ENCODE data around the gene KMT2B.
A peak's percentile ranks its signal among the peaks of the same experiment; 100 is the strongest.

The KMT2B gene

GRCh38 chr19:35740423-35741202 lies 22.8 kb downstream of the KMT2B start:
- peak; percentile 100 for DNase-seq (ENCODE audit: low spot score)

GRCh38 chr19:35741203-35741515 lies 23.4 kb downstream of the KMT2B start:
- no peak for DNase-seq (ENCODE audit: low spot score)

GRCh38 chr19:35742121-35742724 lies 24.4 kb downstream of the KMT2B start, which contains the start of gene IGFLR1:
TSS of gene IGFLR1 (minus strand) at chr19:35742452. CDS start at chr19:35741180, 1,272 bp downstream.
- no peak for DNase-seq (ENCODE audit: low spot score)

GRCh38 chr19:35743640-35744429 lies 26.0 kb downstream of the KMT2B start:
- no peak for DNase-seq (ENCODE audit: low spot score)

GRCh38 chr19:35744430-35745327 lies 26.9 kb downstream of the KMT2B start:
- DNase-seq (ENCODE audit: low spot score), result peak; percentile 72

GRCh38 chr19:35745328-35746086 lies 27.7 kb downstream of the KMT2B start, which contains the start of the genes PSENEN and U2AF1L4:
TSS of gene PSENEN (plus strand) at chr19:35745651. CDS start at chr19:35745931, 280 bp downstream.
TSS of gene U2AF1L4 (minus strand) at chr19:35745418. CDS start at chr19:35745391, 27 bp downstream.
- peak; percentile 73 for DNase-seq (ENCODE audit: low spot score)

GRCh38 chr19:35746087-35746462 lies 28.3 kb downstream of the KMT2B start:
- no peak for DNase-seq (ENCODE audit: low spot score)

GRCh38 chr19:35746531-35746930 lies 28.7 kb downstream of the KMT2B start:
- DNase-seq (ENCODE audit: low spot score), result no peak

GRCh38 chr19:35748106-35749020 lies 30.6 kb downstream of the KMT2B start, which contains the start of gene LIN37:
TSS of gene LIN37 (plus strand) at chr19:35748576. CDS start at chr19:35748725, 149 bp downstream.
- DNase-seq (ENCODE audit: low spot score), result peak; percentile 85

- no peak for DNase-seq (ENCODE audit: low spot score)
Measured at GRCh38 chr19:35750167-35750566, 32.4 kb downstream of the KMT2B start.

GRCh38 chr19:35751839-35752745 lies 34.3 kb downstream of the KMT2B start:
- DNase-seq (ENCODE audit: low spot score), result no peak

- no peak for DNase-seq (ENCODE audit: low spot score)
Measured at GRCh38 chr19:35752746-35753350, 35.0 kb downstream of the KMT2B start.

- no peak for DNase-seq (ENCODE audit: low spot score)
Measured at GRCh38 chr19:35753634-35754369, 36.0 kb downstream of the KMT2B start.

GRCh38 chr19:35754370-35755130 lies 36.7 kb downstream of the KMT2B start:
- DNase-seq (ENCODE audit: low spot score), result no peak

GRCh38 chr19:35755131-35755549 lies 37.3 kb downstream of the KMT2B start:
- no peak for DNase-seq (ENCODE audit: low spot score)

GRCh38 chr19:35755550-35756376 lies 38.0 kb downstream of the KMT2B start:
- peak; percentile 37 for DNase-seq (ENCODE audit: low spot score)
